GM21526 (cell line): Measurements from ENCODE around the gene TTC22.

ENCODE experiments used
- ATAC-seq: cut with Tn5 transposase; IDR thresholded peaks from one replicate; pipeline ENCODE4 v1.9.1; 2021; ENCODE audit warnings: moderate library complexity; ENCODE audit not compliant: unreplicated experiment, low FRiP score

TTC22 gene

DNA sequence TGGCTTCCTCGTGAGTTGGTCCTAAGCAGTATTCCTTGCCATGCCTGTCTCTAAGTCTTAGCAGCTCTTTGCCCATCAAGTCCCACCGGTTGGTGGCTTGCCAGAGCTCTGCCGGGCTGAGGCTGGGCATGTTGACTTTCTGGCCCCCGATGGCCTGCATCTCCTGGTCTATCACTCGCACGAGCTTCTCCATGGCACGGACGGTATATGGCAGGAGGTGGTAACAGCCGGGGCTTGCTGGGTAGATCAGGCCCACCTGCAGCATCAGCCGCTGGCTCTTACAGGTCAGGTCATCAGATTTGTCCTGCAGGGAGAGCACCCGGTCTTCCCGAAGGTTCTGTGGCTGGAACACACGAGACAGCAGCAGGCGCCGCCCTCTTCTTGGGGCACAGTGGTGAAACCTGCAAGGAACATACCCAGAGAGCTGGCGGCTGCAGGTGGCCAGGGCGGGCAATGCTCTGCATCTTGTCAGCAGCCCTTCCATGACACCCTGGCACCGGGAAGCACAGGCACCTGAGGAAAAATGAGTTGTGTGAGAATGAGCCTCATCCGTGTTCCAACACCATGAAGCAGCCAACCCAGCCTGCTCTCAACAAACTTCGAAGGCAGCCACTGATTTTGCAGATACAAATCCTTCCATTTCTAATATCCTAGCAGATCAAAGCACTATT is 42.3 kb downstream of the TTC22 start:
- no peak for ATAC-seq

DNA sequence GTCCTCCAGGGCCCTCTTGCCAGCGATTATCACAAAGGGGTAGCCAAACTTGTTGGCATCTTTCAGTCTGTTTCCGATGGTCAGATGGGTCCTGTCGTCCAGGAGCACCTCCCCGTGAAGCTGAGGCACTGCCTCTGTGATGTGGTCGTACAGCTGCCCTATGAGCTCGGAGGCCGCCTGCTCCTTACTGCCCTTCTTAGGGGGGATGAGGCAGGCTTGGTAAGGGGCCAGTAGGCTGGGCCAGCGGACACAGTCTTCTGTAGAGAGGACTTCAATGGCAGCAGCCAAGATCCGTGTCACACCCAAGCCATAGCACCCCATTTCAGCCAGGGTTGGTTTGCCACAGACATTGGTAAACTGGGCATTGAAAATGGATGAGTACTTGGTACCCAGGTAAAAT is 43.3 kb downstream of the TTC22 start:
- no peak for ATAC-seq

DNA sequence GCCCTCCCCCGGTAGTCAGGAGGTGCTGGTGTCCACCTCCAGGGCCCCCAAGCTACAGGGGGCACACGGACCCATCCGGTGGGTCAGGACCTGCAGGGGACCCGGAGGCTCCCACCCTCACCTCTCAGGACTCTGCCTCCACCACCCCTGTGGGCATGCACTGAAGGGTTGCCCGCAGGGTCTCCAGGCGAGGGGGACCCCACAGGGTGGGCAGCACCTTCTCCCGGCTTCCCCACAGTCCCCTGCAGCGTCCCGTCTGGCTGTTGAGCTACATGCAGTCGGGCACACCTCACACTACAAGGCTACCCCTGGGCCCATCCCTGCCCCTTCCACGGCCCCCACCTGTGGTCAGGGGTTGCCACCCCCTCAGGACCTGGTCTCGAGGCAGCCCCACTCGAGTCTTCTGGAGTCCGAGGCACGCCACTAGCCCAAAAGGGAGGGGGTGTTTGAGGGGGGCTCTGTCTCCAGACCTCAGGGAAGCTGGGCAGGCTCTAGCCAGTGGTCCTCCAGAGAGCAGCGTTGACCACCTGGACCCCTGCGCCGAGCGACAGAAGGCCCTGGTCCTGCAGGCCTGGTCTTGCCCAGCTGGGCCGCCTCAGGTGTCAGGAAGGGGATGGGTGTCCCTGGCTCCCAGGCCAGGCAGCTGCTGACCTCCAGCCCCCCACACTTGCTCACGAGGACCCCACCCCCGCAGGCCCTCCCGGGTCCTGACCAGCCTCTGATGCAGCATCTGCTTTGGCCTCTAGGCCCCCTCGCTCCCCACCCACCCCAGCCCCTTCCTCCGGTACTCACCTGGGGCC is 46.4 kb downstream of the TTC22 start:
- ATAC-seq: no peak

DNA sequence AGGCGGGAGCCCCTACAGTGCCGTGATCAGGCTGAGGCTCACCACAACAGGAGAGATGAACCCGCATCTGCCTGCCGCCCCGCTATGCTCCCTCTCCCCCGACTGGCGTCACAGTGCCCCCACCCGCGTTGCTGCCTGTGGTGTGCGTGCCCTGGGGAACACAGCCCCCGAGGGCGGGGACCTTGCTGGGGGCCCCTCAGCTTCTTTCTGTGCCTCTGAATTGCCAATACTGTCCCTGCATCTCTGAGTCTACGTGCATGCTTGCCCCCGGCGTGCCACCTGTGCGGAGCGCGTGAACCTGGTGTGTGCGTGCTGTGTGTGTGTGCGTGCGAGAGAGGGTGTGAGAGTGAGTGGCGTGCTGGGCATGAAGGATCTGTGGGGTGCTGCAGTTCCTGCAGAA is 47.1 kb downstream of the TTC22 start:
- no peak for ATAC-seq

DNA sequence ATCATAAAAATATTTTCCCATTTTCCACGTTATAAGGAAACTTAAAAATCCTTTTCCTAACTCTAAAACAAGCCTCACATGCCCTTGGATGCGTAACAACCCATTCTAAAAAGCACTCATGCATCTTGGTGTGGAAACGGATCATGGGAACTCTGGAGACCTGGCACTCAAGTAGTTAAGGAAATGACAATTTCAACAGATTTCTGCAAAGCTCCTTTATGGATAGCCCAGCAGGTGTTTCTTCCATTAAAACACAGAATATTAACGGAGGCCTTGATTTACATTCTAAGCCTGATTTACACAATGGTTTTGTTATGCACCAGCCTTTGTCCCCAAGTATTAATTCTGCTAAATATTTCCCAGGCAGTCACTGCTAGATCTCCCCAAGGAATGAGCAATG is 49.7 kb downstream of the TTC22 start:
- ATAC-seq: no peak

DNA sequence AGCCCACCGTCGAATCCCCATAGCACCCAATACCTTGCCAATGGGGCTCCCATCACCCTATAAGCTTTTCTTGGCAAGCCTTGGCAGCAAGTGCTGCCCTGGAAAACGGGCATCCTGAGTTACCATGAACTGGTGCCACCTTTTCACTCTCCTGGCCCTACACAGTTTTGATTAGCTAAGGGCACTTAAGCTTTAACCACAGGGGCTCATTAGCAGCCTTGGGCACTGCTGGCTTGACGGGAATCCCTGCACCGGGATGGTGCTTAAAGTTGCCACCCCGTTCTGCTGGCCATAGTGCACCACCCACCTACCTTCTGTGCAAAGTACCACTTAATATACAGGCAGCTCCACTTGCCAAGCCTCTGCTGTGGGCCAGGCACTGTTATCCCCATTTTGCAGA is 50.5 kb downstream of the TTC22 start:
- ATAC-seq: no peak

DNA sequence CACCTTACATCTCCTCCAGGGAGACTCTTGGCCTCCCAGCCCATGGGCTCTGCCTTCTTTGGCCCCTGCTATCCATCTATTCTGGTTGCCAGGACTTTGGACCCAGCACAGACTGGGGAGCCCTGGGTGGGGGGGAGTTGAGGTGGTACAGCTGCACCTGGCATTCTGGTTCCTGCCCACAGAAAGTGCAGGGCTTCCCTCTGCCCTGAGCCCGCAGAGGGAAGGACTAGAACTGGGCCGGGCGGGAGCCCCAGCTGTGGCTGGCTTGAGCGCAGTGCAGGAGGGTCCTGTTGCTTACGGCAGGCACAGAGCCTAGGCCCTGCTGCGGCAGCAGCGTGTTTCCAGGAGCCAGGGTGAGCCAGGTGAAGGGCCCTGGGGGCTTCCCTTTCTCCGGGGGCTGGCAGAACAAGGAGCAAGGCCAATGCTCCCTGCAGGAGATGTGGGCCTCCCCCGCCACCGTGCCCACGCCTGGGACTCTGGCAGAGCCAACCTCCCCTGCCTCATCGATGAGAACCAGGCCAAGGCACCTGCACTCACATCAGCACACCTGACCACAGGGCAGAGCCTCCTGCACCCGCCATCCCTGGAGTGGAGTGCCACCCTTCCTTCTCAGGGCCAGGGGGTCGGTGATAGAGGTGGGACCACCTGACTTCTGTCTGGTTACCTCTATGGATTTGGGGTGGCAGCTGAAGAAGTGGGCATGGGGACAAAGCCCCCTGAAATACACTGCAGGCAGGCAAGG is 52.9 kb downstream of the TTC22 start:
- no peak for ATAC-seq

DNA sequence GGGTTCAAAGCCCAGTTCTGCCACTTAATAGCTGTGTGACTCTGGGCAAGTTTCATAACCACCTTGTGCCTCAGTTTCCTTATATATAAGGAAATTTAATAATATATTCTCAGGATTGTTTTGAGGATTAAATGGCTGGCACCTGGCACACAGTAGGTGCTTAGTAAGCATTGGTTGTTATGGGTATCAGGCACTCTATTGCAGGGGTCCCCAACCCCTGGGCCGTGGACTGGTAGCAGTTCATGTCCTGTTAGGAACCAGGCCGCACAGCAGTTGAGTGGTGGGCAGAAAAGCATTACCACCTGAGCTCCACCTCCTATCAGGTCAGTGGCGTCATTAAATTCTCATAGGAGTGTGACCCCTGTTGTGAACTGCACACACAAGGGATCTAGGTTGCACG is 55.3 kb downstream of the TTC22 start:
- ATAC-seq: no peak

DNA sequence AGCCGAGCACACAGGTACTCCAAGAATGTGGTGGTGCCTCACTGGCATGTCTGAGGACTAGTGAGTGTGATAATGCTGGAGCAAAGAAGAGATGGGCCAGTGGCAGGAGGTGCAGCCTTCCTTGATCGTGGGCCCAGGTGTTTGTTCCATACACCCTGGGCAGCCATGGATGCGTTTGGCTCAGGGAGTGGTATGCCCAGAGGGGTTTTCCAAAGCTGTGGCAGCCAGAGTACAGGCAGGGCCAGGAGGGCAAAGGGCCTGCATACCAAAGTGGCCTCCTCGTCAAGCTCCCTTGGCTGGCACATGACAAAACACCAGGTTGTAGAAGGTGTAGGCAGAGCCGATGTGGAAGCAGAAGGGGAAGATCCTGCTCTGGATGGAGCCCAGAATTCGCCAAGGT is 55.8 kb downstream of the TTC22 start:
- no peak for ATAC-seq

DNA sequence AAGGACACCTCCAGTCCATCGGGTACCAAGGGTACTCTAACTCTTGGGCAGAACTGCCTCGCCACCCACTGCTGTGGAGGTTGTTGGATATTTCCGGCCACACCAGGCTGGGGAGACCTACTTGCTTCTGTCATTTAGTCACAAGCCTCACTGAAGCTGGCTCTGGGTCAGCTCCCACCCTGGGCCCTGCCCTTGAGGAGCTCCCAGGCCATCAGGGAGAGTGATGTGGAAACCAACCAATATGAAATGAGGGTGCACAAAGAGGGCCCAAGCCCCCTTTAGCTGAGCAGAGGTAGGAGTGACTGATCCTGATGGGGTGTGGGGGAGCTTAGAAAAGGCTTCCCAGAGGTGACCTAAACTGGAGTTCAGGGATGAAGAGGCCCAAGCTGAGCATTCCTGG is 56.4 kb downstream of the TTC22 start:
- ATAC-seq: no peak

DNA sequence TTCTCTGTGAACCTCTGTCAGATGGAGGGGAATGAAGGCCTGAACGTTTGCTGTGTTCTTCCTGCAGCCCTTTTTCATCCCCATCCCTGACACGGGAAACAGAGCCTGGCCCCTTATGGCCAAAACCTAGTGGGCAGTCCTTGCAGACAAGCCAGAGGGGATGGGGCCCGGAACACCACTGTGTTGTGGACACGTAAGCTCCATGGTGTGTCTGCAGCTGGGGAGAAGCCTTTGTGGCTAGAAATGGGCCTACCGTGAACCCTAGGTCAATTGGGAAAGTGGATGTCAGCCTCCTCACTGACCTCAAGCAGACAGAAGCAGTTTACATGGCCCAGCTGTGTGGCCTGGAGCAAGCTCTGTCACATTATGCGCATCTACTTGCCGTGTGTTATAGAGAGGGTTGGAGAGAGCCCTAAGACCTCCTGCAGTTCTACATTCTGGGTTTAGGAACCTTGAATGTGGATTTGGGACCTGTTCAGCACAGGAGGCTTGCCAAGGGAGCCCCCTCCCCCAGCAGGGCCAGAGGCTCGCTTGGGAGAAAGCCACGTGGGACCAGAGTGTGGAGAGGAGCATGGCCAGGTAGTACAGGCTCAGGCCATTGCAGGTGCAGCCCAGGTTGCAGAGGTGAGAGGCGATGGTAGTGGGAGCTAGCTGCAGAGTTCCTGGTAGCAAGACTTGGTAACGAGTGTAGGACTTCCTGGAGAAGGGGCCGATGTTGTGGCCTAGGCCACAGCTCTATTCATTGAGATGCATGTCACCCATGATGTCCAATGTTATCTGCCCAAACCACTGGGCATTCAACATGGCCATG is 57.5 kb downstream of the TTC22 start:
- ATAC-seq: no peak

DNA sequence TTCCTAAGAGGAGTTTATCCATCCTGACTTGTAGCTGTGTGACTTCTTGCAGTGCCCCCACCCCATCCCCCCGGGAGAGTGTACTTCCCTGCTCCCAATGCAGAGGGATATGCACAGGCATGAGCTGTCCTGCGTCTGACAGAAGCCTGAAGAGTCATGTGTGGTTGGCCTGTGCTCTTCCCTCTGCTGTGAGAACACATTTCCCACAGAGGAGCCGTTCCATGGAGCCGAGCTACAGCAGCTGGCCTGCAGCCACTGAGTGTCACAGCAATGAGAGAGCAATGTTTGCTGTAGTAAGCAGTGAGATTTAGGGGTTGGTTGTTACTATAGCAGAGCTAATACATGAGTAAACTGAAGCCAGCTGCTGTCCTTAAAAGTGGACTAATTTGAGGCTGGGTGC is 58.8 kb downstream of the TTC22 start:
- ATAC-seq: no peak

DNA sequence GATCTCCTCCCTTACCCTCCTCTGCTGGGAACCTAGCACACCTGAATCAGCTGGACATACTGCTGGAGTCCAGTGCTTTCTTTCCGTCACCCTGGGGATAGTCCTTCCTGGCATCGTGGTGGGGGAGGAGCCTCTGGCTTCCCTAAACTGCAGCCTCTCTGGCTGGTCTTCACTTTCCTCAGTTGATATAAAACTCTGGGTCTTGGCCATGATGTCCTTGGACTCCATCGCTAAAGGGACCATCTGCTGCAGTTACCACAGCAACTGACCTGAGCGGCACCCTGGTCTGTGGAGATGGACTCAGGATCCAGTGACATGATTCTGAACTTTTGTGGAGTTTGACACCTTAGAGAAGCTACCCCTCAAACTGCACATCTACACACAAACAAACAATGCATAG is 59.6 kb downstream of the TTC22 start:
- ATAC-seq: no peak

DNA sequence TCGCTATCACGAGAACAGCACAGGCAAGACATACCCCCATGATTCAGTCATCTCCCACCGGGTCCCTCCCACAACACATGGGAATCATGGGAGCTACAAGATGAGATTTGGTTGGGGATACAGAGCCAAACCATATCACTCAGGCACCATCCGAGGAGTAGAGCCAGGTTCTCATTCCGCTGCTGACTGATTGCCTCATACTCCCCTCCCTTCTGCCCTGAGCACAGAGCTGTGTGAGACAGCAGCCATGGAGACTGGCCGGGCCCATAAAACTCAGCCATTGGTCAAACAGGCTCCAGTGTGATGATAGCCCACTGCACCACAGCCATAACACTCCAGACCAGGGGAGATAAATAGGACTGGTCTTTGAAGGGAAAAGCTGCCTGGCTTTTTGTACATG is 62.9 kb downstream of the TTC22 start:
- no peak for ATAC-seq

DNA sequence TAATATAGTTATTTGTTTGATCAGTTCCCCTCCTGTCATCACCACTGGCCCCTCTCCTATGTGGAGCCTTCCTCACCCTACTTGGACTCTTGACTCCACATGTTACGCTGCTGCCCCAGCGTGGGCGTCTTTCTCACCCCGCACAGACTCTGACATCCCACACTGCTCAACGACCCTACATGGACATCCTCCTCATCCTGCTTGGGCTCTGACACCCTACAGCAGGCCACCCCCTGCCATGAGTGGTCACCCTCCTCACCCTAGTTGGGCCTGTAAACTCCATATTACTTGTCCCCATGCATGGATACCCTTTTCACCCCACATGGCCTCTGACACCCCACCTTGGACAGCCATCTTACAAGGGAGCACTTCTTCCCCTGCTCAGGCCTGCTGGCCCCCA is 64.4 kb downstream of the TTC22 start:
- ATAC-seq: no peak
